ENCODE measurements around the gene CFAP97D2. TPM values are rescaled to one million over a fixed set of nuclear protein-coding genes. Genes with fewer than 3 reads are reported as not detected.
"Not testable (repeated sequence)": the region's sequence is repeated elsewhere in the genome, so short reads cannot be mapped to it uniquely, and the experiment has no call there.

Gene CFAP97D2
- polyA plus RNA-seq, 3 donors, result 0.21 TPM; not detected in 2

- intact Hi-C loops (cut with micrococcal nuclease), result no loop called here
- Histone ChIP-seq H3K79me2 (ENCODE audit: insufficient read depth, low read length) (no peaks in the 10 kb centered on the region), H4K20me1 (ENCODE audit: insufficient read depth, low read length) (no peaks in the 10 kb centered on the region), H3K4me3 (replicated peaks in 1 of 3; ENCODE audit: low read depth in 2 of 3, low read length in 3 of 3) (no peak overlapping the region), H3K4me1 (ENCODE audit: control insufficient read depth in 1 of 2, insufficient read depth in 2 of 2, low read length in 2 of 2) (peaks cover 53 to 62% of the 10 kb centered on the region in 2 donors), H2AFZ (ENCODE audit: insufficient read depth, low read depth, low read length, poor library complexity, severe bottlenecking) (peak overlapping the region; percentile 45), H3K9ac (ENCODE audit: insufficient read depth, low read length, poor library complexity, severe bottlenecking) (no peak overlapping the region), H3K27me3 (ENCODE audit: control insufficient read depth in 2 of 2, insufficient read depth in 2 of 2, low read length in 2 of 2) (no peaks in the 10 kb centered on the region), H3K27ac (ENCODE audit: low read depth in 1 of 2, low read length in 2 of 2) (no peak overlapping the region), H3K9me3 (replicated peaks in 1 of 2; ENCODE audit: control insufficient read depth in 1 of 2, insufficient read depth in 1 of 2, low read length in 2 of 2) (no peaks in the 10 kb centered on the region), H3K4me2 (replicated peaks; ENCODE audit: extremely low read depth, low read length, poor library complexity, severe bottlenecking) (no peak overlapping the region), H3K36me3 (replicated peaks in 1 of 2; ENCODE audit: control insufficient read depth in 1 of 2, insufficient read depth in 2 of 2, low read length in 2 of 2) (no peaks in the 10 kb centered on the region)
- no peak for TF ChIP-seq CTCF (IDR thresholded peaks at IDR 0.05)
- no peaks in the 10 kb centered on the region for H3K36me3 Mint-ChIP-seq
- H3K27me3 Mint-ChIP-seq (ENCODE audit: low read depth in 3 of 3), result peaks cover 13 to 15% (median 14%) of the 10 kb centered on the region in 3 donors
- peaks cover 65% of the 10 kb centered on the region for H3K4me1 Mint-ChIP-seq
- peak overlapping the region in 1 of 7 donors; percentile 57 for H3K27ac Mint-ChIP-seq
- peak in 2 of 3 donors; percentile 16 to 43 for DNase-seq
- H3K4me3 Mint-ChIP-seq, result peak overlapping the region in 1 of 2 donors; percentile 63
- H3K9me3 Mint-ChIP-seq, result peaks cover 0 to 3% (median 0%) of the 10 kb centered on the region in 7 donors
- WGBS (ENCODE audit: insufficient coverage), result 75% methylated on average over 15 of the region's 22 CpGs
These were observed 31.1 kb upstream of the CFAP97D2 start for GRCh38 chr13:114147803-114148520.

- peak overlapping the region; percentile 45 for H2AFZ ChIP-seq (ENCODE audit: insufficient read depth, low read depth, low read length, poor library complexity, severe bottlenecking)
- H3K27ac Mint-ChIP-seq, result peak overlapping the region in 2 of 7 donors; percentile 12 to 57
- H3K27me3 Mint-ChIP-seq (ENCODE audit: low read depth in 3 of 3), result peaks cover 13 to 15% (median 14%) of the 10 kb centered on the region in 3 donors
These were observed 30.6 kb upstream of the CFAP97D2 start for GRCh38 chr13:114148521-114148855.

GRCh38 chr13:114148886-114149285, 30.2 kb upstream of the CFAP97D2 start:
- H4K20me1 ChIP-seq (ENCODE audit: insufficient read depth, low read length); H3K36me3 ChIP-seq (replicated peaks in 1 of 2; ENCODE audit: control insufficient read depth in 1 of 2, insufficient read depth in 2 of 2, low read length in 2 of 2); H3K79me2 ChIP-seq (ENCODE audit: insufficient read depth, low read length); intact Hi-C loops (cut with micrococcal nuclease); H3K27ac ChIP-seq (ENCODE audit: low read depth in 1 of 2, low read length in 2 of 2); H3K9ac ChIP-seq (ENCODE audit: insufficient read depth, low read length, poor library complexity, severe bottlenecking); H3K9me3 Mint-ChIP-seq; H3K36me3 Mint-ChIP-seq; H3K4me3 ChIP-seq (replicated peaks in 1 of 3; ENCODE audit: low read depth in 2 of 3, low read length in 3 of 3); H3K4me2 ChIP-seq (replicated peaks; ENCODE audit: extremely low read depth, low read length, poor library complexity, severe bottlenecking); H3K4me3 Mint-ChIP-seq; H3K9me3 ChIP-seq (replicated peaks in 1 of 2; ENCODE audit: control insufficient read depth in 1 of 2, insufficient read depth in 1 of 2, low read length in 2 of 2); DNase-seq; H3K27me3 ChIP-seq (ENCODE audit: control insufficient read depth in 2 of 2, insufficient read depth in 2 of 2, low read length in 2 of 2): not testable (repeated sequence)
- Histone ChIP-seq H2AFZ (ENCODE audit: insufficient read depth, low read depth, low read length, poor library complexity, severe bottlenecking) (peak overlapping the region; percentile 45), H3K4me1 (ENCODE audit: control insufficient read depth in 1 of 2, insufficient read depth in 2 of 2, low read length in 2 of 2) (peaks cover 52 to 62% of the 10 kb centered on the region in 2 donors)
- H3K27ac Mint-ChIP-seq, result peak overlapping the region in 1 of 7 donors; percentile 57
- peaks cover 11 to 15% (median 14%) of the 10 kb centered on the region in 3 donors for H3K27me3 Mint-ChIP-seq (ENCODE audit: low read depth in 3 of 3)
- H3K4me1 Mint-ChIP-seq, result peaks cover 70% of the 10 kb centered on the region
- 100% methylated on average over 10 of the region's 19 CpGs for WGBS (ENCODE audit: insufficient coverage)

More at GRCh38 chr13:114148521-114148855, 30.6 kb upstream of the CFAP97D2 start:
- no peak overlapping the region for H3K4me2 ChIP-seq (replicated peaks; ENCODE audit: extremely low read depth, low read length, poor library complexity, severe bottlenecking)
- no peak overlapping the region for H3K27ac ChIP-seq (ENCODE audit: low read depth in 1 of 2, low read length in 2 of 2)
- no peaks in the 10 kb centered on the region for H3K9me3 ChIP-seq (replicated peaks in 1 of 2; ENCODE audit: control insufficient read depth in 1 of 2, insufficient read depth in 1 of 2, low read length in 2 of 2)
- no peak for TF ChIP-seq CTCF (IDR thresholded peaks at IDR 0.05)
- H3K36me3 ChIP-seq (replicated peaks in 1 of 2; ENCODE audit: control insufficient read depth in 1 of 2, insufficient read depth in 2 of 2, low read length in 2 of 2), result no peaks in the 10 kb centered on the region
- H3K4me1 ChIP-seq (ENCODE audit: control insufficient read depth in 1 of 2, insufficient read depth in 2 of 2, low read length in 2 of 2), result peaks cover 53 to 62% of the 10 kb centered on the region in 2 donors
- no peaks in the 10 kb centered on the region for H4K20me1 ChIP-seq (ENCODE audit: insufficient read depth, low read length)
- H3K4me1 Mint-ChIP-seq, result peaks cover 70% of the 10 kb centered on the region
- no peaks in the 10 kb centered on the region for H3K79me2 ChIP-seq (ENCODE audit: insufficient read depth, low read length)
- no peak overlapping the region for H3K4me3 Mint-ChIP-seq
- no peaks in the 10 kb centered on the region for H3K36me3 Mint-ChIP-seq
- DNase-seq, result no peak
- peaks cover 0 to 3% (median 0%) of the 10 kb centered on the region in 7 donors for H3K9me3 Mint-ChIP-seq
- no peak overlapping the region for H3K4me3 ChIP-seq (replicated peaks in 1 of 3; ENCODE audit: low read depth in 2 of 3, low read length in 3 of 3)
- no peaks in the 10 kb centered on the region for H3K27me3 ChIP-seq (ENCODE audit: control insufficient read depth in 2 of 2, insufficient read depth in 2 of 2, low read length in 2 of 2)
- intact Hi-C loops (cut with micrococcal nuclease), result no loop called here
- 0% methylated on average over 6 of the region's 8 CpGs for WGBS (ENCODE audit: insufficient coverage)
- H3K9ac ChIP-seq (ENCODE audit: insufficient read depth, low read length, poor library complexity, severe bottlenecking), result no peak overlapping the region

Measured in CD14-positive monocyte (primary cell).